Suprapubic skin (tissue), 4 donors: ENCODE data around the gene LPP. TPM values are rescaled to one million over a fixed set of nuclear protein-coding genes. Genes with fewer than 3 reads are reported as not detected.

Experiments used
- DNase-seq, 2 donors: peaks; one replicate each; pipeline ENCODE4 v3.0.0-alpha.2; 2019; ENCODE audit warnings: low spot score in 2 of 2
- H3K27ac ChIP-seq: fragments of 200-600 bp; sonication (generic); one replicate; pipeline ENCODE4 v1.5.1; 2019
- H3K27me3 ChIP-seq: fragments of 200-600 bp; sonication (generic); one replicate; pipeline ENCODE4 v1.5.1; 2019
- H3K36me3 ChIP-seq: fragments of 200-600 bp; sonication (generic); one replicate; pipeline ENCODE4 v1.5.1; 2019
- H3K4me1 ChIP-seq: fragments of 200-600 bp; sonication (generic); one replicate; pipeline ENCODE4 v1.5.1; 2019
- H3K4me3 ChIP-seq: fragments of 200-600 bp; sonication (generic); one replicate; pipeline ENCODE4 v1.5.1; 2019; ENCODE audit warnings: mild to moderate bottlenecking
- H3K9me3 ChIP-seq: fragments of 200-600 bp; sonication (generic); one replicate; pipeline ENCODE4 v1.5.1; 2019
- EP300 ChIP-seq: sonication (generic); formaldehyde crosslinking; IDR thresholded peaks from one replicate; pipeline ENCODE4 v1.6.1; 2017; ENCODE audit warnings: antibody characterized with exemption
- POLR2A ChIP-seq, 2 donors: fragments of 450-650 bp; IDR thresholded peaks; one replicate each; pipeline ENCODE4 v1.6.1; 2017; ENCODE audit warnings: antibody characterized with exemption in 2 of 2, mild to moderate bottlenecking in 2 of 2, moderate library complexity in 2 of 2
- POLR2AphosphoS5 ChIP-seq, 3 donors: sonication (generic); formaldehyde crosslinking; IDR thresholded peaks; one replicate each; pipeline ENCODE4 v1.6.1; 2017; ENCODE audit warnings: antibody characterized with exemption in 3 of 3
- WGBS: methylation state at CpG from one replicate; pipeline ENCODE4 v1.1.5; 2018; 5-methylcytosine and 5-hydroxymethylcytosine counted together
- total RNA-seq, 4 donors: library from RNA; depleted of rRNA; stranded (reverse); fragments of >200 nt; gene quantifications; one replicate each; pipeline ENCODE4 v1.1.0, GENCODE V29; 2016
- TF ChIP-seq, protein P1 (sequence below), 2 donors: fragments of 200-600 bp in 1 of 2; fragments of 450-650 bp in 1 of 2; sonication (generic) in 1 of 2; IDR thresholded peaks; one replicate each; pipeline ENCODE4 v1.5.1; 2016 to 2019; ENCODE audit warnings: antibody characterized with exemption in 2 of 2, mild to moderate bottlenecking in 1 of 2, moderate library complexity in 1 of 2

Gene LPP
- total RNA-seq, 4 donors from 2014 or later = 56.8 to 127 (median 84.2) TPM

- DNase-seq = no peak
- Histone ChIP-seq H3K9me3 (no peaks in the 10 kb centered on the region), H3K4me1 (no peaks in the 10 kb centered on the region), H3K4me3 (no peak overlapping the region), H3K27ac (no peak overlapping the region), H3K27me3 (no peaks in the 10 kb centered on the region), H3K36me3 (peaks cover 9% of the 10 kb centered on the region)
- TF ChIP-seq POLR2AphosphoS5 (IDR thresholded peaks at IDR 0.05) = no peak
- TF ChIP-seq, protein P1, sequence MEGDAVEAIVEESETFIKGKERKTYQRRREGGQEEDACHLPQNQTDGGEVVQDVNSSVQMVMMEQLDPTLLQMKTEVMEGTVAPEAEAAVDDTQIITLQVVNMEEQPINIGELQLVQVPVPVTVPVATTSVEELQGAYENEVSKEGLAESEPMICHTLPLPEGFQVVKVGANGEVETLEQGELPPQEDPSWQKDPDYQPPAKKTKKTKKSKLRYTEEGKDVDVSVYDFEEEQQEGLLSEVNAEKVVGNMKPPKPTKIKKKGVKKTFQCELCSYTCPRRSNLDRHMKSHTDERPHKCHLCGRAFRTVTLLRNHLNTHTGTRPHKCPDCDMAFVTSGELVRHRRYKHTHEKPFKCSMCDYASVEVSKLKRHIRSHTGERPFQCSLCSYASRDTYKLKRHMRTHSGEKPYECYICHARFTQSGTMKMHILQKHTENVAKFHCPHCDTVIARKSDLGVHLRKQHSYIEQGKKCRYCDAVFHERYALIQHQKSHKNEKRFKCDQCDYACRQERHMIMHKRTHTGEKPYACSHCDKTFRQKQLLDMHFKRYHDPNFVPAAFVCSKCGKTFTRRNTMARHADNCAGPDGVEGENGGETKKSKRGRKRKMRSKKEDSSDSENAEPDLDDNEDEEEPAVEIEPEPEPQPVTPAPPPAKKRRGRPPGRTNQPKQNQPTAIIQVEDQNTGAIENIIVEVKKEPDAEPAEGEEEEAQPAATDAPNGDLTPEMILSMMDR (IDR thresholded peaks at IDR 0.05) = no peak
- 95% methylated on average over 5 of the region's 5 CpGs for whole genome bisulfite sequencing
Observed at GRCh38 chr3:188523291-188523690, 369.3 kb downstream of the LPP start.

- DNase-seq = no peak
- Histone ChIP-seq H3K4me1 (no peaks in the 10 kb centered on the region), H3K27me3 (no peaks in the 10 kb centered on the region), H3K4me3 (no peak overlapping the region), H3K27ac (no peak overlapping the region), H3K9me3 (no peaks in the 10 kb centered on the region), H3K36me3 (peaks cover 9% of the 10 kb centered on the region)
- 64% methylated on average over 3 of the region's 3 CpGs for WGBS
- TF ChIP-seq EP300 (no peak), POLR2AphosphoS5 (IDR thresholded peaks at IDR 0.05) (no peak), POLR2A (IDR thresholded peaks at IDR 0.05) (no peak)
- TF ChIP-seq, protein P1 (IDR thresholded peaks at IDR 0.05) = no peak
Observed at GRCh38 chr3:188524052-188524451, 370.1 kb downstream of the LPP start.

DNA sequence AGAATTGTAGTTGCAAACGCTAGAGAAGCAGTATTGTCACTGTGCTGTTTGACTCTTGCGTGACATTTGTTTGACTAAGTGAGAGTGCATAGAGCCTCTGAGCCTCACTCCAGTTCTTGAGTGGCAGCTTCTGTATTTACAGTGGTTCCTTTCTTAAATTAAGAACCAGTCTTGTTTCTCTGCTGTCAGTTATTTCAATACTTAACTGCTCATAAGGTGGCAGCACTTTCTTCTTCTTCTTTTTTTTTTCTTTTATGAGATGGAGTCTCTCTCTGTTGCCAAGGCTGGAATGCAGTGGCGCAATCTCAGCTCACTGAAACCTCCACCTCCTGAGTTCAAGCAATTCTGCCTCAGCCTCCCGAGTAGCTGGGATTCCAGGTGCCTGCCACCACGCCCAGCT lies 372.1 kb downstream of the LPP start:
- Histone ChIP-seq H3K27me3 (no peaks in the 10 kb centered on the region), H3K4me1 (no peaks in the 10 kb centered on the region), H3K27ac (no peak overlapping the region), H3K9me3 (no peaks in the 10 kb centered on the region), H3K36me3 (peaks cover 9% of the 10 kb centered on the region), H3K4me3 (no peak overlapping the region)
- TF ChIP-seq EP300 (no peak), POLR2AphosphoS5 (IDR thresholded peaks at IDR 0.05) (no peak), POLR2A (IDR thresholded peaks at IDR 0.05) (no peak)
- TF ChIP-seq, protein P1 (IDR thresholded peaks at IDR 0.05) = no peak
- DNase-seq = no peak
- WGBS = 85% methylated on average over 5 of the region's 5 CpGs

- H3K4me3 ChIP-seq = no peak overlapping the region
- H3K27me3 ChIP-seq = no peaks in the 10 kb centered on the region
- H3K4me1 ChIP-seq = no peaks in the 10 kb centered on the region
- TF ChIP-seq EP300 (no peak), POLR2AphosphoS5 (IDR thresholded peaks at IDR 0.05) (no peak), POLR2A (IDR thresholded peaks at IDR 0.05) (no peak)
- TF ChIP-seq, protein P1 (IDR thresholded peaks at IDR 0.05) = no peak
- no peak for DNase-seq
- no peaks in the 10 kb centered on the region for H3K9me3 ChIP-seq
- peaks cover 9% of the 10 kb centered on the region for H3K36me3 ChIP-seq
- 92% methylated on average over 2 of the region's 2 CpGs for WGBS
- H3K27ac ChIP-seq = no peak overlapping the region
Observed at GRCh38 chr3:188527389-188527788, 373.4 kb downstream of the LPP start.

- Histone ChIP-seq H3K4me3 (no peak overlapping the region), H3K4me1 (no peaks in the 10 kb centered on the region), H3K36me3 (peaks cover 9% of the 10 kb centered on the region), H3K27ac (no peak overlapping the region), H3K9me3 (no peaks in the 10 kb centered on the region), H3K27me3 (no peaks in the 10 kb centered on the region)
- no peak for DNase-seq
- 84% methylated on average over 3 of the region's 3 CpGs for WGBS
- TF ChIP-seq EP300 = no peak
Observed at GRCh38 chr3:188528396-188528795, 374.4 kb downstream of the LPP start.

GRCh38 chr3:188529228-188529627 lies 375.3 kb downstream of the LPP start:
- no peaks in the 10 kb centered on the region for H3K27me3 ChIP-seq
- WGBS = 88% methylated on average over 3 of the region's 3 CpGs
- H3K36me3 ChIP-seq = peaks cover 9% of the 10 kb centered on the region
- peaks cover 5% of the 10 kb centered on the region for H3K4me1 ChIP-seq
- no peak for DNase-seq
- TF ChIP-seq POLR2A (IDR thresholded peaks at IDR 0.05) (no peak), POLR2AphosphoS5 (IDR thresholded peaks at IDR 0.05) (no peak), EP300 (no peak)
- TF ChIP-seq, protein P1 (IDR thresholded peaks at IDR 0.05) = no peak
- H3K4me3 ChIP-seq = no peak overlapping the region
- H3K27ac ChIP-seq = no peak overlapping the region
- no peaks in the 10 kb centered on the region for H3K9me3 ChIP-seq
